Mammary epithelial cell (primary cell): Measurements from ENCODE around the gene JMY.

Experiments used
- CTCF ChIP-seq, 2 donors: IDR thresholded peaks in 1 of 2; conservative IDR thresholded peaks in 1 of 2; 2 replicates each; pipeline ENCODE4 v1.5.1; 2011 to 2012; ENCODE audit warnings: inconsistent platforms in 2 of 2, low read length in 2 of 2, mild to moderate bottlenecking in 2 of 2, control low read depth in 1 of 2, low read depth in 1 of 2; ENCODE audit not compliant: insufficient read depth in 1 of 2; ENCODE audit errors: extremely low read depth in 1 of 2
- EZH2 ChIP-seq: IDR thresholded peaks from 2 replicates; pipeline ENCODE4 v1.6.1; 2012; ENCODE audit warnings: low read length, inconsistent platforms, borderline replicate concordance

GRCh38 chr5:79259383-79259782, 23.5 kb downstream of the JMY start:
- TF ChIP-seq CTCF (conservative IDR thresholded peaks at IDR 0.05 in 1 of 2, IDR thresholded peaks at IDR 0.05 in 1 of 2; ENCODE audit: extremely low read depth in 1 of 2, insufficient read depth in 1 of 2, low read depth in 1 of 2, low read length in 2 of 2) (no peak), EZH2 (no peak)
